GM12892 (cell line): ENCODE data around the gene CYTH2.

Experiments used
- POLR2A ChIP-seq: IDR thresholded peaks from 2 replicates; pipeline ENCODE4 v1.6.1; 2011; ENCODE audit warnings: low read depth, low read length, control low read depth
- POLR2AphosphoS5 ChIP-seq: IDR thresholded peaks from 2 replicates; pipeline ENCODE4 v1.6.1; 2011; ENCODE audit warnings: low read depth, low read length, control low read depth

DNA sequence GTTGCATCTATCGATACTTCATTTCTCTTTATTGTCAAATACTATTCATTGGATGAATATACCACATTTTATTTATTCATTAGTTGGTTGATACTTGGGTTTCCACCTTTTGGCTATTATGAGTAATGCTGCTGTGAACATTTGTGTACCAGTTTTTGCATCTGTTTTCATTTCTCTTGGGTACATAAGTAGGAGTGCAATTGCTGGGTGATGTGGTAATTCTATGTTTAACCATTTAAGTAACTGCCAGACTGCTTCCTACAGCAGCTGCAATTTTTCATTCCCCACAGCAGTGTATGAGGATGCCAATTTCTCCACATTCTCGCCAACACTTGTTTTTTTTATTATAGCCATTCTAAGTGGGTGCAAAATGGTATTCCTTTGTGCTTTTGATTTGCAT, 11.2 kb upstream of the CYTH2 start:
- TF ChIP-seq POLR2AphosphoS5 (no peak), POLR2A (no peak)
